Stimulated activated CD4-positive, alpha-beta T cell treated with anti-CD3 and anti-CD28 coated beads, Interleukin-2, amount 100 ng/mL, for 4 hours (primary cell): ENCODE data around the gene TRIM6.
"Not testable (repeated sequence)": the region's sequence is repeated elsewhere in the genome, so short reads cannot be mapped to it uniquely, and the experiment has no call there.

Source experiments
- DNase-seq: peaks from one replicate; pipeline ENCODE4 v3.0.0-alpha.2; 2020; ENCODE audit warnings: low read depth

Gene TRIM6

DNA sequence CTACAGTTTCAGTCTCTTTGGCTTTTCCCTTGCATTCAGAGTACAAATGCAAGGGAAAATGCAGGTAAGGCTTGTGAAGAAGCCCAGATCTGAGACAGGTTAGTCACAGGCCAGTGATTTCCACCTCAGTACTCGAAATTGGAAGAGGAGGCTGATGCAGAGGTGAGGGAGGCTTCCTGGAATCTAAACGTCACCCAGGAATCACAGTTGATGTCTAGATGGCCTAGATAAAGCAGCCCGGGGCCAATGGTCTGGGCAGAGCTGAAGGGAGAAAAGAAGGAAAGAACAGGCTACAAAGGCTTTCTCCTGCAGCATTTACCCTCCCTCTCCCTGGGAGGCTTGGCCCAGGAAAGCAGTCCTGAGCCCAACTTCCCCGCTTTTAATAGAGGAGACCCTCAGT is 8.5 kb downstream of the TRIM6 start:
- DNase-seq = no peak

GRCh38 chr11:5605849-5606248 is 9.4 kb downstream of the TRIM6 start:
- DNase-seq = no peak

GRCh38 chr11:5608808-5609207 is 12.4 kb downstream of the TRIM6 start:
- DNase-seq = no peak

DNA sequence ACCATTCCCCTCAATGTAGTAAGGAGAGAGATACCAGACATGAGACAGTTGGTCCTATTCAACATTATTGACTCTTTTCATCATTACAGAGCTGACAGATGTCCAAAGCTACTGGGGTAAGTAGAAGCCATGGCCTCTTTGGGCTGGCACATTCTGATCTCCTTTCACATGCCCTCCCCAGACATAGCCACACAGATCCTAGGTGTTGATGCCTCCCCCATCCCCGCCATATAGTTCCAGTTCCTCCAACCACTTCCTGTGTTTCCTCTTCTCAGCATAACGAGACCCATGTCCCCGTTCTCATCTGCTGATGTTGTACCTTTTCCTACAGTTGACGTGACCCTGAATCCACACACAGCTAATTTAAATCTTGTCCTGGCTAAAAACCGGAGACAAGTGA is 14.0 kb downstream of the TRIM6 start:
- DNase-seq = no peak

DNA sequence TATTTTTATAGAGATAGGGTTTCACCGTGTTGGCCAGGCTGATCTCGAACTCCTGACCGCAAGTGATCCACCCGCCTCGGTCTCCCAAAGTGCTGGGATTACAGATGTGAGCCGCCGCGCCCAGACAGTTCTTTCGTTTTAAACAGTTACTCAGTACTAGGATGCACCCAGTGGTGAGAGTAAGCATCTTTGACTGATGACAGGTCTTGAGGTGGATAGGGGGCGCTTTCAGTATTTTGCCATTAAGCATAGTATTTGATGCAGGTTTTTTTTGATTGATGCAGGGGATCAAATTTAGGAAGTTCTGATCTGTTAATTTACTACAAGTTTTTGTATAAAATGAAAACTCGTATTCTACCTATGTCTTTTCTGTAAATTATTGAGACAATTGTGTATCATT is 15.2 kb downstream of the TRIM6 start:
- no peak for DNase-seq

DNA sequence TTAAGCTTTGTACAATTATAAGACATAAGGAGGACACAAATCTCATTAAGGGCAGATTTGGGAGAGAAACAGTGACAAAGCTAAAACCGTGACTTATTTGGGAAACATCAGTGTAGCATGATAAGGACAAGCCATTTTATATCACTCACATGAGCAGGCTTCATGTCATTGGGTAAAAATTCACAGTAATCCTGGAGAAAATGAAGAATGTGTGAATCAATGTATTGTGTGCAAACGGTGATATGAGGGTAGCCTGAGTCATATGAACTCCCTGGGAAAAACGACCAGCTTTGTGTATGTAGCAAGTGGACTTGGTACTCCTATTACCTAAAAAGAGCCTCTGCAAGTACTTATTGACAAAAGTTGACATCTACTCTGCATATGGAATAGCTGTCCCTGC is 22.4 kb downstream of the TRIM6 start:
- DNase-seq = no peak

GRCh38 chr11:5620651-5621521 is 24.4 kb downstream of the TRIM6 start:
- DNase-seq = no peak

DNA sequence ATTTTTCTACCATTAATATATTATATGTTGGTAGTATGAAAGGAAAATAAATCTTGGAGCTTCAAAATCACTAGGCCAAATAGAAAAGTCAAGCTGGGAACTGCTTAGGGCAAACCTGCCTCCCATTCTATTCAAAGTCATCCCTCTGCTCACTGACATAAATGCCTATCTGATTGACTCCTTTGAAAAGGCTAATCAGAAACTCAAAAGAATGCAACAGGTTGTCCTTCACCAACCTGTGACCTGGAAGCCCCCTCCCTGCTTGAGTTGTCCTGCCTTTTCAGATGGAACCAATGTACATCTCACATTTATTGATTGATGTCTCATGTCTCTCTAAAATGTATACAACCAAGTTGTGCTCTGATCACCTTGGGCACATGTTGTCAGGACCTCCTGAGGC is 25.1 kb downstream of the TRIM6 start:
- no peak for DNase-seq

GRCh38 chr11:5622802-5623201 is 26.4 kb downstream of the TRIM6 start:
- DNase-seq = no peak

GRCh38 chr11:5624489-5625279 is 28.2 kb downstream of the TRIM6 start, which contains the start of gene TRIM34:
TSS of gene TRIM34 (plus strand) at chr11:5625001. CDS start at chr11:5632332, 7,331 bp downstream.
- peak; percentile 67 for DNase-seq

DNA sequence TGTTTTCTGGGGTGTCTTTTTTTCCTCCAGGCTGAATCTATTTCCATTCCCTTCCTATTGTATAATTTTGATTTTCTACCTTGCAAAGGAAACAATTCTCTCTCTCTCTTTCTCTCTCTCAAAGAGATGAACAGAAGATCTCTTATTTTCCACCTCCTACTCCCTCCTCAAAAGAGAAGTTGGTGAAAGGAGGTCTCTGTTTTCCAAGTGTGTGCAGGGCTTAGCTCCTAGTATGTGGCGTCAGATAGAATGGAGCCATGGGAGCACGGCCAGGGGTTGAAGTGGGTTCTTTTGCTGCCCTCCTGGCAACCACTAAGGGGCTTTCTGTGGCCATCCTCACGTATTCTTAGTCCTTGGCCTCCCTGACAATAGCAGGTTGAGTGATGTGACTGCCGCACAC is 28.8 kb downstream of the TRIM6 start:
- DNase-seq = no peak

DNA sequence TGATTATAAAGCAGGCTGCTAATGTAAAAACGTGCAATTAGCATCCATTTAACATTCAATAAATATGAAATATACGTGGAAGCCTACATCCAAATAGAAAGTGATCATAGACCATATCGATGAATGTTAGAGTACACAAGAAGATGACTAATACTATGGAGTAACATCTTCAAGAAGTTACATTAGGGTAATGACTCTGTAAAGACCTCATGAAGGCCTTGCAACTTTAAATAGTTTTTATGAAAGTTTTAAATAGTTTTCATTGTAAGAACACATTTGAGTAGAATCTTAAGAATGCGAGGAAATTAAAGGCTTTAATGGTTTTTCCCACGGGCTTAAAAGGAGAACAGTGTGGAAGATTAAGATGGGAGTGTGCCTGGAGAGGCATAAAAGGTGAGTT is 29.8 kb downstream of the TRIM6 start:
- DNase-seq = no peak

DNA sequence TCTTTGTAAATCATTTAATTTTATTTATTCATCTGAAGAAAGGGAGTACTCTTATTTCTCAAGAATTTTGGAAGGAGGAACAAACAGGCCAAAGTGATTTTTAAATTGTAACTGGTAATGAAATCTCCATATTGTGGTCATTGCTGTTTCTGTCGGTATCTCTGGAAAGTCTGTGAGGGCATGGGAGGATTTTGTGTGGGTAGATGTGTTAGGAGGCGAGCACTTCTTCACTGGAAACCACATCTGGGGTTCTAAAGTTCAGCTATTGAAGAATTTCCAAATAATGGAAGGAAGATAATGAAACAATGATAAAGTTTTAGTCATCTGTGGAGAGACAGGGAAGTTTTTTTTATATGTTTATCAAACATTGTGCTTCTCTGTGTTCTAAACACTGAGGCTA is 35.0 kb downstream of the TRIM6 start:
- DNase-seq = no peak

DNA sequence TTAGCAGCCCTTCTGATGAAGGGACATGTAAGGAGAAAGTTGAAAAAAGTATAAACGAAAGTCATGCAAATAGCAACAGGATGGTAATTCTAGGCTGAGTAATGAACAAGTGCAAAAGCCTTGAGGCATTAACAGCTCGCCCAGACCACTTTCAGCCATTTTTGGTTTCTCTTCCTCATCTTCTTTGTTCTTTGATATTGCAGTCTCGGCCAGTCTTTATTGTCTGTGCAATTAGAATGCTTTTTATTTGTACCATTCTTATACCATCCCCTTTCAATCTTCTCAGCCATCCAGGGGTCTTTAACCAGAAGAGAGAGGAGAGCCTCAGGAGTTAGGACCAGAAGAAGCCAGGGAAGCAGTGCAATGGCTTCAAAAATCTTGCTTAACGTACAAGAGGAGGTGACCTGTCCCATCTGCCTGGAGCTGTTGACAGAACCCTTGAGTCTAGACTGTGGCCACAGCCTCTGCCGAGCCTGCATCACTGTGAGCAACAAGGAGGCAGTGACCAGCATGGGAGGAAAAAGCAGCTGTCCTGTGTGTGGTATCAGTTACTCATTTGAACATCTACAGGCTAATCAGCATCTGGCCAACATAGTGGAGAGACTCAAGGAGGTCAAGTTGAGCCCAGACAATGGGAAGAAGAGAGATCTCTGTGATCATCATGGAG is 35.7 kb downstream of the TRIM6 start:
- DNase-seq = no peak

DNA sequence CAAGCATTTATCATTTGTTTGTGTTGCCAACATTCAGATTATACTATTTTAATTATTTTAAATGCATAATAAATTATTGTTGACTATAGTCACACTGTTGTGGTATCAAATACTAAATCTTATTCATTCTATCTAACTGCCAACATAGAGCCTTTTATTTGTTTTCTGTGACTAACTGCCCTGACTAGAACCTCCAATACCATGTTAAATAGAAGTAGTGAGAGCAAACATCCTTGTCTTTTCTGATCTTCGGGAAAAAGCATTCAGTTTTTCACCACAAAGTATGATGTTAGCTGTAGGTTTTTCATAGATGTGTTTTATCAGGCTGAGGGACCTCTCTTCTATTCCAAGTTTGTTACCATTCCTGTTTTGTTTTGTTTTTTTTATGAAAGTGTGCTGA is 43.5 kb downstream of the TRIM6 start:
- no peak for DNase-seq

- no peak for DNase-seq
Observed at GRCh38 chr11:5643585-5643984, 47.1 kb downstream of the TRIM6 start.

DNA sequence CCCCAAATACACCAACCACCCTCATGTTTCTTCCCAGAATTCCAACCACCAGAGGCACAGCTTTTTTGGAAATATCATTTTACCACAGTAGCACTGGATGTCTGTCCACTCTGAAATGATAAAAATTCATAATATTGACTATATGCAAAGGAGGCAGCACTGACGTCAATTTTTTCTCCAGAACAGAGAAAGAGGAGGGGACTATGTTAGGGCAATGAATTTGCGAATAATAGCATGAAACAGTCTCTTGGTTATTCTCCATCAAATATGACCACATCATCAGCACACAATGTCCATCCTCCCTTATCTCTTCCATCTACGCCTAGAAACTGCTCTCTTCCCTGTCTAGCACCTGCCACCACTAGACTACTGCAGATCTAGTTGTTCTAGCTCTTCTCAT is 49.7 kb downstream of the TRIM6 start:
- DNase-seq = no peak

- no peak for DNase-seq
Observed at GRCh38 chr11:5655474-5655873, 59.0 kb downstream of the TRIM6 start.

GRCh38 chr11:5656956-5657355 is 60.5 kb downstream of the TRIM6 start:
- DNase-seq = not testable (repeated sequence)

DNA sequence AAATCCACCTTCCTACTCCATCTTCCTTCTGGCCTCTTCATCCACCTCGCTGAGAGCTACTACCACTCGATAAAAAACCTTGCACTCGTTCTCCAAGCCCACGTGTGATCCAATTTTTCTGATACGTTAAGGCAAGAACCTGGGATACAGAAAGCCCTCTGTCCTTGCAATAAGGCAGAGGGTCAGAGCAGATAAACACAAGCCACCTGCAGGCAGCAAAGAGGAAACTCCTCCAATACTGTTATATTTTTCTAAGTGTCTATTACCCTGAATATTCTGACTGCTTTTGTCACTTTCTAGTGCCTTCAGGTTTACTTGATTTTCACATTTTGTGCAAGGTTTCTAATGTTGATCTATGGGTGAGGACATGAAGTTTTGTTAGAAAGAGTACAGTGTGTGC is 61.9 kb downstream of the TRIM6 start:
- DNase-seq = no peak
